GM18526 (cell line): Measurements from ENCODE around the gene HSBP1L1.

Experiments
- POLR2A ChIP-seq: IDR thresholded peaks from 3 replicates; pipeline ENCODE4 v1.6.1; 2011; ENCODE audit not compliant: insufficient read length; ENCODE audit errors: extremely low read depth

The HSBP1L1 gene

DNA sequence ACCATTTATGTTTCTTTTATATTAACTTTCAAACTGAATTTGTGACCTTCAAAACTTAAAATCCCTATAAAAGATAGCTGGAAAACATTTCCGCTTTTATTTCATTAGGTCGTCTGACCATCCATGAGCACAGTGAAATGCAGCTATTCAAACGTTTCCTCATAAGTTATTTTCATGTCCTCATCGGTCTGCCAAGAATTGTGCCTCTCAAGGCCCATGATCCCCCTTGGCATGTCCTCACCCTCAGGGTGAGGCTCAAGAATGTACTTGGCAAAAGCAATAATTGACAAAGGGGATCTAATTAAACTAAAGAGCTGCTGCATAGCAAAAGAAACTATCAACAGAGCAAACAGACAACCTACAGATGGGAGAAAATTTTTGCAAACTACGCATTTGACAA lies 25.3 kb upstream of the HSBP1L1 start:
- no peak for TF ChIP-seq POLR2A

DNA sequence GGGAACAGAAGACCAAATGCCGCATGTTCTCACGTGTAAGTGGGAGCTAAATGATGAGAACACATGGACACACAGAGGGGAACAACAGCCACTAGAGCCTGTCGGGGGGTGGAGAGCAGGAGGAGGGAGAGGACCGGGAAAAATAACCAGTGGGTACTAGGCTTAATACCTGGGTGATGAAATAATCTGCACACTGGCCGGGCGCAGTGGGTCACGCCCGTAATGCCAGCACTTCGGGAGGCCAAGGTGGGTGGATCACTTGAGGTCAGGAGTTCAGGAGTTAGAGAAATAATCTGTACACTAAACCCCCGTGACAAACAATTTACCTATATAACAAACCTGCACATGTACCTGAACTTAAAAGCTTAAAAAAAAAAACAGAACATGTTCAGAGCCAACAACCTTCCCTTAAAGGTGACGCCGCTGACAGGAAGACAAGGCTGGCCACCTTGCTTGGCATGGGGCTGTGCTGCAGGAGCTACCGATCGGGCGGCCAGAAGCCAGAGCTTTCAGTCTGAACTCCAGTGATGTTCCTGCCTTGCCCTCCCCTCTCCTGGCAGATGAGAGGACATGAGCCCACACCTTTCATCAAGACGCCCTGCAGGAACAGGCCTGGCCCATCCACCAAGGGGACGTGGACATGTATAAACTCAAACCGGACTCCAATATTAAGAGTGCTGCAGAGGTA lies 24.2 kb upstream of the HSBP1L1 start:
- no peak for TF ChIP-seq POLR2A

GRCh38 chr18:79940814-79941472 lies 23.5 kb upstream of the HSBP1L1 start:
- TF ChIP-seq POLR2A: no peak

DNA sequence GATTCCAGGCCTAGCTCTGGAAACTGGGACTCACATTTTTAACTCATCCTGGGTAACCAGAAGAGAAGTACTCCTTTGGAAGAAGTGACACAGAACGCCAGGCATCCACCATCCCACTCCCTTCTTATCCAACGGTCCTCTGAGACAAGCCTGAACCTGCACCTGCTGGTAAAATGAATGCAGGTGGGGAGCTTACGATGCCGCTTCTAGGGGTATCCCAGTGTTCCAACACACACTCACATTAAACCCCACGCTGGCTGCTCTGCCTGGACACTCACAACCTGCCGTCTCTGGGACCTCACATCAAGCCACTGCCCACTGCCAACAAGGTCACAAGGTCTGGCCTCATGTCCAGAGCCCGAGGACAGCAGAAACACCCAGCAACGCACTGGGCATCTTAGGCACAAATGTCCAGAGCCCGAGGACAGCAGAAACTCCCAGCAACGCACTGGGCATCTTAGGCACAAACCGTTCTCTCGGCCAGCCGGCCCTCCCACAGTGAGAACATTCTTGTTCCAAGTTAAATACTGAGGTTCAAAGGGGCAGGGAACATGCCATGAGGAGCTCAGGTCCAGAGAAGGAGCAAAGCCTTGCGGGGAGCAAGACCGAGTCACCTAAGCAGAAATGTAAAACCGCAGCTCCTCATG lies 22.8 kb upstream of the HSBP1L1 start:
- TF ChIP-seq POLR2A: no peak

- TF ChIP-seq POLR2A: no peak
Measured at GRCh38 chr18:79942211-79942610, 22.2 kb upstream of the HSBP1L1 start.

- TF ChIP-seq POLR2A: no peak
Measured at GRCh38 chr18:79942786-79943607, 21.4 kb upstream of the HSBP1L1 start.

DNA sequence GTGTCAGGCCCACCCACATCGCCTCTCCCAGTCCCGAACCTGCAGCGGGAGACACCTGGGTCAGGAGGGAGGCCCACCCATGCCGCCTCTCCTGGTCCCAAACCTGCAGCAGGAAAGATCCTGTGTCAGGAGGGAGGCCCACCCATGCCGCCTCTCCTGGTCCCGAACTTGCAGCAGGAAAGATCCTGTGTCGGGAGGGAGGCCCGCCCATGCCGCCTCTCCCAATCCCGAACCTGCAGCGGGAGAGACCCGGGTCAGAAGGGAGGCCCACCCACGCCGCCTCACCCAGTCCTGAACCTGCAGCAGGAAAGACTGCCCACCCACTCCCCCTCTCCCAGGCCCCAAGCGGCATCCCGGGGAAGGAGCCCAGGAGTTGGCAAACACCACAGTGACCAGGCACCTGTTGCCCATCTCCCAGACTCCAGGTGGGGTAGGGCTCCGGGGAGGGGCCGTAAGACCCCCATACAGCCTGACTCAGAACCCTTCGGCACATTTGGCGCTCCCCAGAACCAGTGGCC lies 20.8 kb upstream of the HSBP1L1 start:
- no peak for TF ChIP-seq POLR2A

DNA sequence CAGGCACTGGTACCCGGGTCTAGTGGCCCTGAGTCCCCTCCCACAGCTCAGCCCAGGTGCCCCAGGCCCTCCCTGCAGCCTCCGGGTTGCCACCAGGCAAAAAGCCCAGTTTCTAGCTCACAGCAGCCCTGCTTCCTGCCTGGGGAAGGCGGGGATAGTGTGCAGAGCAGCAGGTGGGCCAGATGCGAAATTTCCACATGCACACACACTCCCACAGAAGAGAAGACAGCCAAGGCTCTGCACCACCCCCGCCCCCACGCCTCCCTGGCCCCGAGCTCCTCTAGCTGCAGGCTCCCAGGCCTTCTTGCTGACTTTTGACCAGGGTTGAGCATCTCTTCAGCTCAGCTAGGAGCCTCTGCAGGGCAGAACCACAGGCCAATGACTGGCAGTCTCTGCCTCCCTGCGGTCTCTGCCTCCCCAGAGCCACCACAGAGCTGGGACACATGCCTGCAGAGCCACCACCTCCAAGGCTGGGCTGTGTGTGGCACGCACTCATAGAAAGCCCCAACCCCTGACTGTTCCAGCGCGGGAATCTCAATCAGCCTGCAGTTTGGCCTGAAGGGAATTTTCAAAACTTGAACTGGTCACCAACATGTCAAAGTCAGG lies 20.2 kb upstream of the HSBP1L1 start:
- TF ChIP-seq POLR2A: no peak

- no peak for TF ChIP-seq POLR2A
Measured at GRCh38 chr18:79944746-79945117, 19.7 kb upstream of the HSBP1L1 start.

- TF ChIP-seq POLR2A: no peak
Measured at GRCh38 chr18:79945118-79946042, 19.1 kb upstream of the HSBP1L1 start.

GRCh38 chr18:79947054-79947755 lies 17.2 kb upstream of the HSBP1L1 start:
- TF ChIP-seq POLR2A: no peak

GRCh38 chr18:79947881-79948610 lies 16.4 kb upstream of the HSBP1L1 start:
- TF ChIP-seq POLR2A: no peak
